GM18499 (cell line): ENCODE measurements around the gene CPXM2.

Experiments used
- ATAC-seq: cut with Tn5 transposase; IDR thresholded peaks from one replicate; pipeline ENCODE4 v1.9.1; 2021; ENCODE audit warnings: moderate number of reproducible peaks; ENCODE audit not compliant: insufficient read depth, unreplicated experiment

CPXM2 gene

GRCh38 chr10:123855008-123855684 lies 36.5 kb downstream of the CPXM2 start:
- ATAC-seq, result no peak

GRCh38 chr10:123854498-123854897 lies 37.1 kb downstream of the CPXM2 start:
- no peak for ATAC-seq

- no peak for ATAC-seq
Measured at GRCh38 chr10:123854003-123854402, 37.6 kb downstream of the CPXM2 start.

GRCh38 chr10:123852411-123852951 lies 39.1 kb downstream of the CPXM2 start:
- ATAC-seq, result no peak

- ATAC-seq, result peak; percentile 69
Measured at GRCh38 chr10:123848564-123849457, 42.8 kb downstream of the CPXM2 start.

GRCh38 chr10:123847686-123848432 lies 43.7 kb downstream of the CPXM2 start:
- no peak for ATAC-seq

GRCh38 chr10:123843835-123844234 lies 47.8 kb downstream of the CPXM2 start:
- no peak for ATAC-seq

- ATAC-seq, result no peak
Measured at GRCh38 chr10:123842692-123843385, 48.8 kb downstream of the CPXM2 start.

GRCh38 chr10:123841560-123841959 lies 50.0 kb downstream of the CPXM2 start:
- no peak for ATAC-seq

GRCh38 chr10:123841115-123841514 lies 50.5 kb downstream of the CPXM2 start:
- no peak for ATAC-seq

GRCh38 chr10:123840714-123841113 lies 50.9 kb downstream of the CPXM2 start:
- no peak for ATAC-seq

- ATAC-seq, result no peak
Measured at GRCh38 chr10:123838596-123839310, 52.9 kb downstream of the CPXM2 start.

- ATAC-seq, result no peak
Measured at GRCh38 chr10:123837756-123838155, 53.9 kb downstream of the CPXM2 start.

- ATAC-seq, result no peak
Measured at GRCh38 chr10:123836418-123837145, 55.0 kb downstream of the CPXM2 start.

GRCh38 chr10:123835575-123835974 lies 56.0 kb downstream of the CPXM2 start:
- peak; percentile 69 for ATAC-seq

GRCh38 chr10:123833170-123833850 lies 58.3 kb downstream of the CPXM2 start:
- no peak for ATAC-seq

- ATAC-seq, result no peak
Measured at GRCh38 chr10:123831259-123831658, 60.3 kb downstream of the CPXM2 start.

GRCh38 chr10:123821136-123821535 lies 70.5 kb downstream of the CPXM2 start:
- ATAC-seq, result no peak
